ENCODE results near the gene AFF3. TPM values are rescaled to one million over a fixed set of nuclear protein-coding genes. Genes with fewer than 3 reads are reported as not detected.

AFF3 gene
- total RNA-seq, 5 donors from 2014 or later (not counting 1 experiment from before 2014, with no cell fraction given), result 9.9 to 23.5 (median 11.5) TPM

GRCh38 chr2:99643787-99644418 lies 498.5 kb downstream of the AFF3 start:
- Mint-ChIP-seq H3K36me3 (peaks cover 19% of the 10 kb centered on the region), H3K27ac (no peak overlapping the region), H3K4me3 (no peak overlapping the region), H3K4me1 (no peaks in the 10 kb centered on the region), H3K27me3 (peaks cover 0 to 6% of the 10 kb centered on the region in 2 donors), H3K9me3 (peaks cover 0 to 5% (median 0%) of the 10 kb centered on the region in 3 donors)
- ATAC-seq (replicated peaks in 1 of 4), result no peak
- CTCF ChIA-PET, result no interaction called here
- no peaks in the 10 kb centered on the region for H3K4me1 ChIP-seq (ENCODE audit: control insufficient read depth in 1 of 2, extremely low read depth in 1 of 2, insufficient read depth in 2 of 2, low read length in 2 of 2)
- H3K27me3 ChIP-seq (replicated peaks in 1 of 2; ENCODE audit: control insufficient read depth in 2 of 2, extremely low read depth in 1 of 2, insufficient read depth in 2 of 2, low read length in 1 of 2), result peaks cover 0 to 3% of the 10 kb centered on the region in 2 experiments
- H3K4me3 ChIP-seq (ENCODE audit: control insufficient read depth in 1 of 2, extremely low read depth in 1 of 2, low read length in 1 of 2), result no peak overlapping the region
- WGBS (ENCODE audit: insufficient coverage), result 83% methylated on average over 4 of the region's 9 CpGs
- POLR2A ChIA-PET, result no interaction called here
- H3K9me3 ChIP-seq, result no peaks in the 10 kb centered on the region
- no peaks in the 10 kb centered on the region for H3K36me3 ChIP-seq (ENCODE audit: control insufficient read depth in 2 of 2, extremely low read depth in 1 of 2, insufficient read depth in 1 of 2, low read length in 1 of 2)
- H3K27ac ChIP-seq (ENCODE audit: low read length), result no peak overlapping the region
- DNase-seq, result no peak

- no peak for ATAC-seq (replicated peaks in 1 of 4)
- Mint-ChIP-seq H3K36me3 (peaks cover 8% of the 10 kb centered on the region), H3K27me3 (peaks cover 0 to 6% of the 10 kb centered on the region in 2 donors), H3K9me3 (no peaks in the 10 kb centered on the region), H3K27ac (no peak overlapping the region), H3K4me1 (no peaks in the 10 kb centered on the region), H3K4me3 (no peak overlapping the region)
- Histone ChIP-seq H3K4me1 (ENCODE audit: control insufficient read depth in 1 of 2, extremely low read depth in 1 of 2, insufficient read depth in 2 of 2, low read length in 2 of 2) (no peaks in the 10 kb centered on the region), H3K27ac (ENCODE audit: low read length) (no peak overlapping the region), H3K36me3 (ENCODE audit: control insufficient read depth in 2 of 2, extremely low read depth in 1 of 2, insufficient read depth in 1 of 2, low read length in 1 of 2) (no peaks in the 10 kb centered on the region), H3K4me3 (ENCODE audit: control insufficient read depth in 1 of 2, extremely low read depth in 1 of 2, low read length in 1 of 2) (no peak overlapping the region), H3K9me3 (no peaks in the 10 kb centered on the region), H3K27me3 (replicated peaks in 1 of 2; ENCODE audit: control insufficient read depth in 2 of 2, extremely low read depth in 1 of 2, insufficient read depth in 2 of 2, low read length in 1 of 2) (peaks cover 0 to 3% of the 10 kb centered on the region in 2 experiments)
- ChIA-PET CTCF (no interaction called here), POLR2A (no interaction called here)
- WGBS (ENCODE audit: insufficient coverage), result no CpG with 5 or more reads among the region's 4 CpGs
- DNase-seq, result no peak
Observed at GRCh38 chr2:99641999-99642398, 500.4 kb downstream of the AFF3 start.

GRCh38 chr2:99640635-99641151 lies 501.7 kb downstream of the AFF3 start:
- Histone ChIP-seq H3K27me3 (replicated peaks in 1 of 2; ENCODE audit: control insufficient read depth in 2 of 2, extremely low read depth in 1 of 2, insufficient read depth in 2 of 2, low read length in 1 of 2) (peaks cover 0 to 3% of the 10 kb centered on the region in 2 experiments), H3K9me3 (no peaks in the 10 kb centered on the region), H3K27ac (ENCODE audit: low read length) (no peak overlapping the region), H3K4me3 (ENCODE audit: control insufficient read depth in 1 of 2, extremely low read depth in 1 of 2, low read length in 1 of 2) (no peak overlapping the region), H3K36me3 (ENCODE audit: control insufficient read depth in 2 of 2, extremely low read depth in 1 of 2, insufficient read depth in 1 of 2, low read length in 1 of 2) (no peaks in the 10 kb centered on the region), H3K4me1 (ENCODE audit: control insufficient read depth in 1 of 2, extremely low read depth in 1 of 2, insufficient read depth in 2 of 2, low read length in 2 of 2) (no peaks in the 10 kb centered on the region)
- ChIA-PET CTCF (no interaction called here), POLR2A (no interaction called here)
- Mint-ChIP-seq H3K27me3 (peaks cover 0 to 6% of the 10 kb centered on the region in 2 donors), H3K4me3 (no peak overlapping the region), H3K9me3 (no peaks in the 10 kb centered on the region), H3K27ac (no peak overlapping the region), H3K36me3 (peaks cover 5% of the 10 kb centered on the region), H3K4me1 (no peaks in the 10 kb centered on the region)
- 87% methylated on average over 4 of the region's 5 CpGs for WGBS (ENCODE audit: insufficient coverage)
- ATAC-seq (replicated peaks in 1 of 4), result no peak
- no peak for DNase-seq

GRCh38 chr2:99638791-99639190 lies 503.6 kb downstream of the AFF3 start:
- H3K4me3 Mint-ChIP-seq, result no peak overlapping the region
- no peaks in the 10 kb centered on the region for H3K9me3 ChIP-seq
- no peaks in the 10 kb centered on the region for H3K36me3 Mint-ChIP-seq
- no peak overlapping the region for H3K27ac Mint-ChIP-seq
- DNase-seq (no peak), ATAC-seq (replicated peaks in 1 of 4) (no peak)
- H3K4me1 Mint-ChIP-seq, result no peaks in the 10 kb centered on the region
- POLR2A ChIA-PET, result no interaction called here
- CTCF ChIA-PET, result no interaction called here
- no peaks in the 10 kb centered on the region for H3K4me1 ChIP-seq (ENCODE audit: control insufficient read depth in 1 of 2, extremely low read depth in 1 of 2, insufficient read depth in 2 of 2, low read length in 2 of 2)
- no peaks in the 10 kb centered on the region for H3K36me3 ChIP-seq (ENCODE audit: control insufficient read depth in 2 of 2, extremely low read depth in 1 of 2, insufficient read depth in 1 of 2, low read length in 1 of 2)
- peaks cover 0 to 3% of the 10 kb centered on the region in 2 experiments for H3K27me3 ChIP-seq (replicated peaks in 1 of 2; ENCODE audit: control insufficient read depth in 2 of 2, extremely low read depth in 1 of 2, insufficient read depth in 2 of 2, low read length in 1 of 2)
- H3K27ac ChIP-seq (ENCODE audit: low read length), result no peak overlapping the region
- no peaks in the 10 kb centered on the region for H3K27me3 Mint-ChIP-seq
- peaks cover 0 to 4% (median 0%) of the 10 kb centered on the region in 3 donors for H3K9me3 Mint-ChIP-seq
- 63% methylated on average over 2 of the region's 4 CpGs for WGBS (ENCODE audit: insufficient coverage)
- H3K4me3 ChIP-seq (ENCODE audit: control insufficient read depth in 1 of 2, extremely low read depth in 1 of 2, low read length in 1 of 2), result no peak overlapping the region

GRCh38 chr2:99637159-99637697 lies 505.2 kb downstream of the AFF3 start:
- CTCF ChIA-PET, result no interaction called here
- no peaks in the 10 kb centered on the region for H3K4me1 Mint-ChIP-seq
- peaks cover 4 to 11% (median 6%) of the 10 kb centered on the region in 3 donors for H3K9me3 Mint-ChIP-seq
- H3K4me1 ChIP-seq (ENCODE audit: control insufficient read depth in 1 of 2, extremely low read depth in 1 of 2, insufficient read depth in 2 of 2, low read length in 2 of 2), result no peaks in the 10 kb centered on the region
- H3K36me3 Mint-ChIP-seq, result no peaks in the 10 kb centered on the region
- H3K27ac Mint-ChIP-seq, result no peak overlapping the region
- H3K27me3 Mint-ChIP-seq, result no peaks in the 10 kb centered on the region
- no peak overlapping the region for H3K27ac ChIP-seq (ENCODE audit: low read length)
- DNase-seq, result no peak
- POLR2A ChIA-PET, result no interaction called here
- H3K9me3 ChIP-seq, result no peaks in the 10 kb centered on the region
- no peak overlapping the region for H3K4me3 Mint-ChIP-seq
- H3K4me3 ChIP-seq (ENCODE audit: control insufficient read depth in 1 of 2, extremely low read depth in 1 of 2, low read length in 1 of 2), result no peak overlapping the region
- H3K36me3 ChIP-seq (ENCODE audit: control insufficient read depth in 2 of 2, extremely low read depth in 1 of 2, insufficient read depth in 1 of 2, low read length in 1 of 2), result no peaks in the 10 kb centered on the region
- no peak for ATAC-seq (replicated peaks in 1 of 4)
- H3K27me3 ChIP-seq (replicated peaks in 1 of 2; ENCODE audit: control insufficient read depth in 2 of 2, extremely low read depth in 1 of 2, insufficient read depth in 2 of 2, low read length in 1 of 2), result no peaks in the 10 kb centered on the region
- WGBS (ENCODE audit: insufficient coverage), result 57% methylated on average over 3 of the region's 7 CpGs

GRCh38 chr2:99636144-99637034 lies 506.0 kb downstream of the AFF3 start:
- Mint-ChIP-seq H3K27me3 (no peaks in the 10 kb centered on the region), H3K4me3 (no peak overlapping the region), H3K9me3 (peaks cover 4 to 11% (median 6%) of the 10 kb centered on the region in 3 donors), H3K4me1 (no peaks in the 10 kb centered on the region), H3K36me3 (no peaks in the 10 kb centered on the region), H3K27ac (no peak overlapping the region)
- ChIA-PET POLR2A (no interaction called here), CTCF (no interaction called here)
- Histone ChIP-seq H3K4me1 (ENCODE audit: control insufficient read depth in 1 of 2, extremely low read depth in 1 of 2, insufficient read depth in 2 of 2, low read length in 2 of 2) (no peaks in the 10 kb centered on the region), H3K27ac (ENCODE audit: low read length) (no peak overlapping the region), H3K9me3 (no peaks in the 10 kb centered on the region), H3K36me3 (ENCODE audit: control insufficient read depth in 2 of 2, extremely low read depth in 1 of 2, insufficient read depth in 1 of 2, low read length in 1 of 2) (no peaks in the 10 kb centered on the region), H3K27me3 (replicated peaks in 1 of 2; ENCODE audit: control insufficient read depth in 2 of 2, extremely low read depth in 1 of 2, insufficient read depth in 2 of 2, low read length in 1 of 2) (no peaks in the 10 kb centered on the region), H3K4me3 (ENCODE audit: control insufficient read depth in 1 of 2, extremely low read depth in 1 of 2, low read length in 1 of 2) (no peak overlapping the region)
- no peak for ATAC-seq (replicated peaks in 1 of 4)
- 92% methylated on average over 17 of the region's 19 CpGs for WGBS (ENCODE audit: insufficient coverage)
- DNase-seq, result no peak

All from T-cell (primary cell).